Endodermal cell (in vitro differentiated cells): Measurements from ENCODE around the gene CASR. TPM values are rescaled to one million over a fixed set of nuclear protein-coding genes. Genes with fewer than 3 reads are reported as not detected.

Experiments used
- DNase-seq: peaks from one replicate; pipeline ENCODE4 v3.0.0-alpha.2; 2017
- H3K27ac ChIP-seq: 2 replicates; pipeline ENCODE4 v1.5.1; 2013; ENCODE audit warnings: mild to moderate bottlenecking, low read depth, low read length, moderate library complexity
- H3K27me3 ChIP-seq: 2 replicates; pipeline ENCODE4 v1.6.1; 2013; ENCODE audit warnings: mild to moderate bottlenecking, low read length, moderate library complexity; ENCODE audit not compliant: insufficient read depth, control insufficient read depth, poor library complexity, severe bottlenecking
- H3K36me3 ChIP-seq: 2 replicates; pipeline ENCODE4 v1.7.0; 2013; ENCODE audit warnings: mild to moderate bottlenecking, low read length, moderate library complexity; ENCODE audit not compliant: control insufficient read depth, insufficient read depth
- H3K4me1 ChIP-seq: one replicate; pipeline ENCODE4 v1.7.0; 2013; ENCODE audit warnings: low read length; ENCODE audit not compliant: control insufficient read depth, insufficient read depth
- H3K4me3 ChIP-seq: 2 replicates; pipeline ENCODE4 v1.5.1; 2013; ENCODE audit warnings: mild to moderate bottlenecking, low read length, moderate library complexity
- H3K9ac ChIP-seq: 2 replicates; pipeline ENCODE4 v1.6.1; 2013; ENCODE audit warnings: mild to moderate bottlenecking, low read length, moderate library complexity; ENCODE audit not compliant: poor library complexity, severe bottlenecking; ENCODE audit errors: extremely low read depth
- H3K9me3 ChIP-seq: 2 replicates; pipeline ENCODE4 v1.6.1; 2013; ENCODE audit warnings: mild to moderate bottlenecking, low read length, moderate library complexity; ENCODE audit not compliant: control insufficient read depth
- H3K27ac Mint-ChIP-seq: 2 replicates; pipeline ENCODE4 v1.8.0; 2020; ENCODE audit warnings: mixed read lengths
- H3K27me3 Mint-ChIP-seq: 2 replicates; pipeline ENCODE4 v1.8.0; 2021; ENCODE audit warnings: mild to moderate bottlenecking, mixed read lengths; ENCODE audit not compliant: insufficient read depth
- H3K36me3 Mint-ChIP-seq: 2 replicates; pipeline ENCODE4 v1.8.0; 2020; ENCODE audit warnings: low read depth, mixed read lengths
- H3K4me1 Mint-ChIP-seq: 2 replicates; pipeline ENCODE4 v1.8.0; 2020; ENCODE audit warnings: mixed read lengths
- H3K4me3 Mint-ChIP-seq: 2 replicates; pipeline ENCODE4 v1.8.0; 2020; ENCODE audit warnings: mild to moderate bottlenecking, moderate library complexity, mixed read lengths
- H3K9me3 Mint-ChIP-seq: 2 replicates; pipeline ENCODE4 v1.8.0; 2020; ENCODE audit warnings: mild to moderate bottlenecking, mixed read lengths
- WGBS, 2 experiments: methylation state at CpG; one replicate each; pipeline versions ENCODE4 v1.1.5 to v1.1.7; 2013; ENCODE audit warnings: missing lambda C conversion rate in 2 of 2, mixed read lengths in 1 of 2; ENCODE audit not compliant: insufficient coverage in 1 of 2, insufficient read length in 1 of 2; 5-methylcytosine and 5-hydroxymethylcytosine counted together
- total RNA-seq, 2 donors: library from RNA; stranded (reverse); fragmentation: NEBNext Ultra II Directional in 1 of 2; extraction: Animal tissue kit (Norgen Biotek cat#: 25700) in 1 of 2; gene quantifications; 2 replicates in 1 of 2; 3 replicates in 1 of 2; pipeline ENCODE4 v1.2.1, GENCODE V29; 2021
- TF ChIP-seq, protein P1 (sequence below): fragments of 200-600 bp; sonication (generic); conservative IDR thresholded peaks from 2 replicates; pipeline ENCODE4 v1.5.0; 2021; ENCODE audit warnings: antibody characterized with exemption, mild to moderate bottlenecking

Gene CASR
- total RNA-seq, 2 donors from 2014 or later: 0.04 TPM; not detected in 1

DNA sequence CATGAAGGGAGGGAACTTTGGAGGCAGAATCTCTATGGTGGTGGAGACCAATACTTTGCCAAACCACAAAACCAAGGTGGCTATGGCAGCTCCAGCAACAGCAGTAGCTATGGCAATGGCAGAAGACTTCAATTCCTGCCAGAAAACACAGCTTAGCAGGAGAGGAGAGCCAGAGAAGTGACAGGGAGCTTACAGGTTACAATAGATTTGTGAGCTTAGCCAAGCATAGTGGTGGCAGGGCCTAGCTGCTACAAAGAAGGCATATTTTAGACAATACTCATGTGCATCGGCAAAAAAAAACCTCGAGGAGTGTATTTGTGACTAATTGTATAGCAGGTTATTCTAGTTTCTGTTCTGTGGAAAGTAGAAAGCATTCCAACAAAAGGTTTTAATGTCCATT is 135.2 kb downstream of the CASR start:
- DNase-seq: no peak
- H3K4me1 ChIP-seq: no peaks in the 10 kb centered on the region
- TF ChIP-seq, protein P1, sequence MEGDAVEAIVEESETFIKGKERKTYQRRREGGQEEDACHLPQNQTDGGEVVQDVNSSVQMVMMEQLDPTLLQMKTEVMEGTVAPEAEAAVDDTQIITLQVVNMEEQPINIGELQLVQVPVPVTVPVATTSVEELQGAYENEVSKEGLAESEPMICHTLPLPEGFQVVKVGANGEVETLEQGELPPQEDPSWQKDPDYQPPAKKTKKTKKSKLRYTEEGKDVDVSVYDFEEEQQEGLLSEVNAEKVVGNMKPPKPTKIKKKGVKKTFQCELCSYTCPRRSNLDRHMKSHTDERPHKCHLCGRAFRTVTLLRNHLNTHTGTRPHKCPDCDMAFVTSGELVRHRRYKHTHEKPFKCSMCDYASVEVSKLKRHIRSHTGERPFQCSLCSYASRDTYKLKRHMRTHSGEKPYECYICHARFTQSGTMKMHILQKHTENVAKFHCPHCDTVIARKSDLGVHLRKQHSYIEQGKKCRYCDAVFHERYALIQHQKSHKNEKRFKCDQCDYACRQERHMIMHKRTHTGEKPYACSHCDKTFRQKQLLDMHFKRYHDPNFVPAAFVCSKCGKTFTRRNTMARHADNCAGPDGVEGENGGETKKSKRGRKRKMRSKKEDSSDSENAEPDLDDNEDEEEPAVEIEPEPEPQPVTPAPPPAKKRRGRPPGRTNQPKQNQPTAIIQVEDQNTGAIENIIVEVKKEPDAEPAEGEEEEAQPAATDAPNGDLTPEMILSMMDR: no peak
- peaks cover 6% of the 10 kb centered on the region for H3K9me3 ChIP-seq
- 90% methylated on average over 2 of the region's 2 CpGs; no CpG with 5 or more reads in 1 of the 2 experiments for WGBS, 2 experiments
- Mint-ChIP-seq H3K4me3 (no peak overlapping the region), H3K9me3 (peaks cover 18% of the 10 kb centered on the region), H3K4me1 (peaks cover 2% of the 10 kb centered on the region), H3K36me3 (no peaks in the 10 kb centered on the region), H3K27ac (no peak overlapping the region), H3K27me3 (peaks cover 46% of the 10 kb centered on the region)
- no peak overlapping the region for H3K9ac ChIP-seq
- H3K27me3 ChIP-seq: peaks cover 38% of the 10 kb centered on the region
- H3K4me3 ChIP-seq: no peak overlapping the region
- no peaks in the 10 kb centered on the region for H3K36me3 ChIP-seq
- H3K27ac ChIP-seq: no peak overlapping the region

DNA sequence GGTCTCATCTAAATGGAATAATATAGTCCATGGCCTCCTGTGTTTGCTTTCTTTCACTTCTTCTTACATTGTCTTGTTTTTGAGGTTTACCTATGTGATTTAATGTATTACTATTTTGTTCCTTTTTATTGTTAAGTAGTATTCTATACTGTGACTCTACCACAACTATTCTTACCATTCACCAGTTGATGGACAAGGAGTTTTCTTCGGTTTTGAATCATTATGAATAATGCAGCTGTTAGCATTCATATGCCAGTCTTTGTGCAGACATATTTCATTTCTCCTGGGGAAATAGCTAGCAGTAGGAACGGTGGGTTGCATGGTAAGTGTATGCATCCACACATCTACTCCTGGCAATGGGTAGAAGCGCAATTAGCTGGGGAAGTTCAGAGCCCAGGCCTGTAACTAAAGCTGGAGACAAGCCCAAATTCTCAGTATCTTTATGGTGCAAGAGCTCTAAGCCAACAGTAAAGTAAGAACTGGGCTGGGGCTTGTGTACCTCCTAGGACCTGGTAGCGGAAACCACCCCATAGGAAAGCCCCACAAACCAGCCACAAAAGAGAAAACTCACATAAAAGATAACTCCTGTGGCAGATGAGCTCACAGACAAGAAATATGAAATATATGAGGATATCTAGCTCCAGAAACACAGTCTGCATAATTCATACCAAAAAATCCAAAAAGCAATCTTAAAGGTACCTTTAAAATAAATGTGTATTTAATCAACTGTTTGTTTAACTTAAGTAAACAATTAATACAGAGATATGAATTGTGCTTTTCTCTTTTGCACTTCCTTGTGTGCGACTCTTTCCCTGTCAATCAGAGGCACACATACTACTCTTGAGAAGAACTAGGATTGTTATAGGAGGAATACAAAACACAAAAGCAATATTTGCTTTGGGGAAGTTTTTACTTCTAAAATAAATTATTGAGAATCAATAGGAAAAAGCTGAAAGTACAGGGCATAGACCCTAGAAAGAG is 138.9 kb downstream of the CASR start:
- no peak overlapping the region for H3K27ac Mint-ChIP-seq
- no peaks in the 10 kb centered on the region for H3K36me3 Mint-ChIP-seq
- H3K4me1 Mint-ChIP-seq: no peaks in the 10 kb centered on the region
- Histone ChIP-seq H3K36me3 (no peaks in the 10 kb centered on the region), H3K4me1 (no peaks in the 10 kb centered on the region), H3K4me3 (no peak overlapping the region), H3K27ac (no peak overlapping the region), H3K9ac (no peak overlapping the region), H3K9me3 (peaks cover 6% of the 10 kb centered on the region), H3K27me3 (peaks cover 5% of the 10 kb centered on the region)
- no peak for DNase-seq
- TF ChIP-seq, protein P1: no peak
- 78 to 83% methylated on average over 2 to 5 of the region's 5 CpGs for WGBS, 2 experiments
- no peak overlapping the region for H3K4me3 Mint-ChIP-seq
- H3K9me3 Mint-ChIP-seq: peaks cover 18% of the 10 kb centered on the region
- peaks cover 15% of the 10 kb centered on the region for H3K27me3 Mint-ChIP-seq

DNA sequence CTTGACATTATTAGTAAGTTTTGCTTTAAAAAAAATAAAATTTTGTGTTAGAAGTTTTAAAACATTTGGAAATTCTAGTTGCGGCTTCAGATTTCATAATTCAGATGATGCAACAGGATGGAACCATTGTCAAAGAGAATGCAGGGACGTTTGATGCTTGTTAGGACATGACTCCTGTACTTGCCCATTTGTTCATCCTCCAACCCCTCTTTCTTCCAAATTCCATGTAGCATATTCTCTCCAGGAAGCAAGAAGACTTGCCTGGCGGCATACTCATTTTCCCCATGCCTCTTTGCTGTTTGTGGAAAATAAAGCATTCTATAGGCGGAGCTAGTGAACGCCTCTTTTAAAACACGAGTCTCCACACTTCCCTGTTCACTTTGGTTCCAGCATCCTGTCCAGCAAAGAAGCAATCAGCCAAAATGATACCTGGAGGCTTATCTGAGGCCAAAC is 141.4 kb downstream of the CASR start, which contains the start of gene CSTA:
CSTA (plus strand) TSS at position 378 of the 453 bp plus-strand sequence; CDS start at position 423, 45 bp downstream.
- Mint-ChIP-seq H3K9me3 (peaks cover 13% of the 10 kb centered on the region), H3K4me1 (no peaks in the 10 kb centered on the region), H3K27ac (no peak within 1 kb of the TSS), H3K27me3 (peaks cover 7% of the 10 kb centered on the region), H3K36me3 (no peaks in the 10 kb centered on the region), H3K4me3 (no peak within 1 kb of the TSS)
- DNase-seq: no peak
- H3K4me1 ChIP-seq: no peaks in the 10 kb centered on the region
- H3K9ac ChIP-seq: no peak within 1 kb of the TSS
- H3K9me3 ChIP-seq: peaks cover 6% of the 10 kb centered on the region
- WGBS, 2 experiments: 88 to 90% methylated on average over 4 to 6 of the region's 6 CpGs
- no peaks in the 10 kb centered on the region for H3K36me3 ChIP-seq
- H3K4me3 ChIP-seq: no peak within 1 kb of the TSS
- no peaks in the 10 kb centered on the region for H3K27me3 ChIP-seq
- TF ChIP-seq, protein P1: no peak
- H3K27ac ChIP-seq: no peak within 1 kb of the TSS
